Muscle of leg (tissue), 11 donors: Measurements from ENCODE around the gene FKRP. TPM values are rescaled to one million over a fixed set of nuclear protein-coding genes. Genes with fewer than 3 reads are reported as not detected.

Experiments
- DNase-seq: peaks from one replicate; pipeline ENCODE4 v3.0.0; 2013
- H3K27ac ChIP-seq: one replicate; pipeline ENCODE4 v1.5.1; 2013; ENCODE audit warnings: mild to moderate bottlenecking, low read length, control low read depth
- H3K27me3 ChIP-seq: one replicate; pipeline ENCODE4 v1.6.1; 2013; ENCODE audit warnings: low read length; ENCODE audit not compliant: control insufficient read depth, insufficient read depth
- H3K36me3 ChIP-seq: one replicate; pipeline ENCODE4 v1.6.1; 2013; ENCODE audit warnings: low read length; ENCODE audit not compliant: control insufficient read depth, insufficient read depth
- H3K4me1 ChIP-seq: one replicate; pipeline ENCODE4 v1.6.1; 2013; ENCODE audit warnings: low read length; ENCODE audit not compliant: control insufficient read depth, insufficient read depth
- H3K4me3 ChIP-seq: one replicate; pipeline ENCODE4 v1.5.1; 2013; ENCODE audit warnings: low read length, control low read depth
- H3K9me3 ChIP-seq: replicated peaks from 2 replicates; pipeline ENCODE4 v1.6.1; 2013; ENCODE audit warnings: low read depth, low read length; ENCODE audit not compliant: control insufficient read depth
- WGBS: methylation state at CpG from one replicate; pipeline ENCODE4 v1.1.5; 2013; ENCODE audit warnings: missing lambda C conversion rate; ENCODE audit not compliant: insufficient coverage; 5-methylcytosine and 5-hydroxymethylcytosine counted together
- polyA plus RNA-seq, 8 donors: library from polyadenylated mRNA; unstranded; fragments of 120-200 nt; gene quantifications; one replicate each; pipeline versions ENCODE4 v1.2.1 to v1.2.3, GENCODE V29; 2013; ENCODE audit warnings: inconsistent platforms in 1 of 8, low replicate concordance in 1 of 8; ENCODE audit not compliant: insufficient read length in 8 of 8, insufficient read depth in 1 of 8
- total RNA-seq: library from RNA; stranded (reverse); fragments of 120-200 nt; gene quantifications from one replicate; pipeline ENCODE4 v1.2.4, GENCODE V29; 2013

Gene FKRP
- total and polyA plus RNA-seq, 9 donors, result 14.3 to 22.7 (median 20.0) TPM

DNA sequence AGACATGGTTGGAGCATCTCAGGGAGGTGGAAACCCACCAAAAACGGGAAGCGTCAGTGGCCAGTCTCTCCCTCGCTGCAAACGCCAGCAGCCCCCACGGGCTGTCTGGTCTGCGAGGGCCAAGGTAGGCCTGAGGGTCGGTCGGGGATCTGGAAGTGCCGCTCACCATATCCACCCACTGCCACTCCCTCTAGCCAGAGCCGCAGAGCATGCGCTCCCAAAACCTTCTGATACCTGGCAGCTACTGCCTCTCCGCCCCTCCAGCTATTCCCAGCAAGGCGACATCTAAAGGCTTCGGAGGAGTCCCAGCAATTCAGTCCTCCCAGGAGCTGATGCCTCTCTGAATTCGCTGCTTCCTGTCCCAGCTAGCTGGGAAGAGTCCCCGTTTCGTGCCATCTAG is 4.4 kb upstream of the FKRP start:
- Histone ChIP-seq H3K4me3 (no peak overlapping the region), H3K4me1 (peaks cover 47% of the 10 kb centered on the region), H3K27me3 (no peaks in the 10 kb centered on the region), H3K9me3 (no peaks in the 10 kb centered on the region), H3K36me3 (peaks cover 40% of the 10 kb centered on the region), H3K27ac (no peak overlapping the region)
- DNase-seq, result no peak
- 61% methylated on average over 12 of the region's 17 CpGs for WGBS

DNA sequence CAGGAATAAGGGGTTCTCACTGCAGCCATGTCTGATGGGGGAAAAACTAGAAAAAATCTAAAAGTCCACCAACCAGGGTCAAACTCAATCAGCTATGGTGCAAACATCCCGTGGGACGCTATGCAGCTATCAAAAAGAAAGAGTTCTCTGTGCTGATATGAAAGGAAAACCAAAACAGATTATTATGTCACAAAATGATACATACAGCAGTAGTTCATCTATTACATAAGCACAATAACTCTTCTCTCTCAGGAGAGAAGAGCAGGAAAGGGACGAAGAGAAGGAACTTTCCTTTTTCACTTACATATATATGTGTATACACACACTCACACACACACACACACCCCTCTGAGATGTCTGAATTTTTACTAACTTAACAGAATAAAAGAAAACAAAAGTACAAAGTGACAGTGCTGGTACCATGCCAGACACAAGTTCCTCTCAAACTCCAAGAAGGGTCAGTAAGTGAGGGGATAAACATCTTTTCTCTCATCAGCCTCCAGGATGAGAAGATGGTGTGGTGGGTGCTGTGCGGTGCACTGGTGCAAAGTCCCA is 2.9 kb upstream of the FKRP start:
- no peaks in the 10 kb centered on the region for H3K9me3 ChIP-seq
- no peak overlapping the region for H3K4me3 ChIP-seq
- WGBS, result 71% methylated on average over 1 of the region's 4 CpGs
- H3K4me1 ChIP-seq, result peaks cover 43% of the 10 kb centered on the region
- H3K27ac ChIP-seq, result no peak overlapping the region
- H3K27me3 ChIP-seq, result no peaks in the 10 kb centered on the region
- peaks cover 30% of the 10 kb centered on the region for H3K36me3 ChIP-seq
- DNase-seq, result no peak

DNA sequence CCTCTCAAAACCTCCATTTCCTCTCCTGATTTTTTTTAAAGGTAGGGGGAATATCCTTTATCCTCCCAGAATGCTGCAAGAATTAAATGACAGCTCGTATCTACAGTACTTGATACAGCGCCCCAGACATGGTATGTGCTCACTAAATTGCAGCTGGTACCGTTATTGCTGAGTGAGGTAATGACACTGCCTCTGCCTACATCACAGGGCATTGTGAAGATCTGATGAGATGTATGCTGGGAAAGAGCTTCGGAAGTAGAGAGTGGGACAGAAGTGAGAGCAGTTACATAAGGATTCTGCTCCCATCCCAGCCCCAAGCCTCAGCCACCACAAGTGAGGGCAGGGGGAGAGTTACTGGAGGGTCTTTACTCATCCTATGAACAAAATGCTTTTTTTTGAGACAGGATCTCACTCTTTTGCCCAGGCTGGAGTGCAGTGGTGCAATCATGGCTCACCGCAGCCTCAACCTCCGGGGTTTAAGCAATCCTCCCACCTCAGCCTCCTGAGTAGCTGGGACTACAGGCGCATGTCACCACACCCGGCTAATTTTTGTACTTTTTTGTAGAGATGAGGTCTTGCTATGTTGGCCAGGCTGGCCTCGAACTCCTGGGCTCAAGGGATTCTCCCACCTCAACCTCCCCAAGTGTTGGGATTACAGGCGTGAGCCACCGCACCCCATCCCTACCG is 1.7 kb upstream of the FKRP start:
- H3K27me3 ChIP-seq, result no peaks in the 10 kb centered on the region
- no peak overlapping the region for H3K4me3 ChIP-seq
- peaks cover 35% of the 10 kb centered on the region for H3K4me1 ChIP-seq
- WGBS, result 74% methylated on average over 6 of the region's 12 CpGs
- no peak for DNase-seq
- no peaks in the 10 kb centered on the region for H3K9me3 ChIP-seq
- no peak overlapping the region for H3K27ac ChIP-seq
- H3K36me3 ChIP-seq, result peaks cover 30% of the 10 kb centered on the region

DNA sequence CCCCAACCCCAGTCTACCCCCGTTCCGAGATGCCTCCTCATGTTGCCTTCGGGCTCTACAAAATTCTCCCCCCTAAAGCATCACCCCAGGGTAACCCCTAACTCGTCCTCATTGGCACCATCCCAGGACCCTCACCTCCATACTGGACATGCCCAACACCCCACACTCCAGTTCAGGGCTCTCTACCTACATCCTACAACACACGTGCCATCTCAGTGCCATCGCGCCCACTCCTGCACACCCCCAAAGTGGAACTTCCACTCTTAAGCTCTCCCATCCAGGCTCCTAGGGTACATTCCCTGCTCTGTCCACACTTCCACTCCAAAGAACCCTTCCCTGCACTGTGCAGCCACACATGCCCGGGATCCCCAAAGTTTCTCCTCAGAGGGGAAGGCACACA is 827 bp upstream of the FKRP start:
- Histone ChIP-seq H3K4me3 (peak overlapping the region; percentile 94), H3K27me3 (no peaks in the 10 kb centered on the region), H3K4me1 (peaks cover 27% of the 10 kb centered on the region), H3K36me3 (peaks cover 36% of the 10 kb centered on the region), H3K27ac (no peak overlapping the region), H3K9me3 (no peaks in the 10 kb centered on the region)
- WGBS, result 25% methylated on average over 7 of the region's 8 CpGs
- no peak for DNase-seq

DNA sequence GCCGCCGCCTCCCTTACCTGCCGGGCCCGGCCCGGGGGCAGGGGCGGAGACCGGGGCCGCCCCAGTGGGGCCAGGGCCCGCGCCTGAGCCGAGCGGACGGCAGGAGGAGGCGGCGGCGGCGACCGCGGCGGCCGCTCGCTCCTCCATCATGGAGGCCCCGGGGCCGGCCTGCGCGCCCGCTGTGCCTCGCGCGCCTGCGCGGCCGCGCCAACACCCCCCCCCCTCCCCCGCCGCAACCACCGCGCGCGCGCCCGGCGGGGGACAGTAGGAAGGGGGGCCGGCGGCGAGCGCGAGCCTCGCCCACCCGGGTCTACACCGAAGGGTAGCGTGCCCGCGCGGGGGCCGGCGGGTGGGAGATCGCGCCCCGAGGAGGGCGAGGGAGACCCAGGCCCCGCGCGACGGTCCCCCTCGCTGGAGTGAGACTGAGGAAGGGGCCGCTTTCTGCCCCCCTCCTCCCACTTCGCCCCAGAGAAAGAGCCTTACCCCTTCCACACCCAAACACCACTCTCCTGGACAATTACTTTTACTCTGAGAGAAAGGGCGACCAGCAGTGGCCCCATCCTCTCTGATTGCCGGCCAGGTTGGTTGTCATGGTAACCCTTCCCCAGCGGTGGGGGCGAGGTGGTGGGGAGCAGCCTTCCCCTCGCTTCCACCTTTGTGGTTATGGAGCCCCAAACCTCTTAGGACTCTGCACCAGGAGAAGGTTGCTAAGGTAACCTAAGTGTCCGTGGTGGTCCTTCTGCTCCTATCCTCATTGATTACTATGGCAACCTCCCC is 612 bp downstream of the FKRP start, which contains the start of gene STRN4:
Gene STRN4, minus strand, starts transcription at position 170 of the 777 bp plus-strand sequence. Its CDS starts 20 bp downstream, at position 150.
- Histone ChIP-seq H3K4me1 (peaks cover 25% of the 10 kb centered on the region), H3K9me3 (no peaks in the 10 kb centered on the region), H3K27ac (peak within 1 kb of the TSS; percentile 65), H3K4me3 (peak within 1 kb of the TSS; percentile 94), H3K27me3 (no peaks in the 10 kb centered on the region), H3K36me3 (peaks cover 38% of the 10 kb centered on the region)
- peak; percentile 76 for DNase-seq
- 0% methylated on average over 41 of the region's 74 CpGs for WGBS

DNA sequence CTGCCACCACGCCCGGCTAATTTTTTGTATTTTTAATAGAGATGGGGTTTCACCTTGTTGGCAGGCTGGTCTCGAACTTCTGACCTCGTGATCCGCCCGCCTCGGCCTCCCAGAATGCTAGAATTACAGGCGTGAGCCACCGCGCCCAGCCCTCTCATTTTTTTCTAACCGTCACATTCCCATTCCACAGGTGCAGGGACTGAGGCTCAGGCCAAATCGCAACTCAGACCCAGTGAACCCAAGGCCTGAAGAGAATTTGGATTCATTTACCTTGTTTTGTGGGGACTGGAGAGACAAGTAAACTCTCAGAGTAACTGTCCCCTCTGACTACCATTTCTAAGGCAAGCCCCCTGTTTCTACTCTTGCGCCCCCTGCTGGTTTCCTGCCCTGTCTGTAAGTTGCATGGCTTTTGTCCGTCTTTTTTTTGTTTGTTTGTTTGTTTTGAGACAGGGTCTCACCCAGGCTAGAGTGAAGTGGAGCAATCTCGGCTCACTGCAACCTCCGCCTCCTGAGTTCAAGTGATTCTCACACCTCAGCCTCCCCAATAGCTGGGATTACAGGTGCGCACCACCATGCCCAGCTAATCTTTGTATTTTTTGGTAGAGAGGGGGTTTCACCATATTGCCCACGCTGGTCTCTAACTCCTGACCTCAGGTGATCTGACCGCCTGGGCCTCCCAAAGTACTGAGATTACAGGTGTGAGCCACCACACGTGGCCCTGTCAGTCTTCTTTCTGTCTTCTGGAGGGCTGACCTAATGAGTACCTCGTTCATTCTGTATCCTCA is 2.7 kb downstream of the FKRP start:
- H3K4me1 ChIP-seq, result peaks cover 19% of the 10 kb centered on the region
- no peak overlapping the region for H3K27ac ChIP-seq

DNA sequence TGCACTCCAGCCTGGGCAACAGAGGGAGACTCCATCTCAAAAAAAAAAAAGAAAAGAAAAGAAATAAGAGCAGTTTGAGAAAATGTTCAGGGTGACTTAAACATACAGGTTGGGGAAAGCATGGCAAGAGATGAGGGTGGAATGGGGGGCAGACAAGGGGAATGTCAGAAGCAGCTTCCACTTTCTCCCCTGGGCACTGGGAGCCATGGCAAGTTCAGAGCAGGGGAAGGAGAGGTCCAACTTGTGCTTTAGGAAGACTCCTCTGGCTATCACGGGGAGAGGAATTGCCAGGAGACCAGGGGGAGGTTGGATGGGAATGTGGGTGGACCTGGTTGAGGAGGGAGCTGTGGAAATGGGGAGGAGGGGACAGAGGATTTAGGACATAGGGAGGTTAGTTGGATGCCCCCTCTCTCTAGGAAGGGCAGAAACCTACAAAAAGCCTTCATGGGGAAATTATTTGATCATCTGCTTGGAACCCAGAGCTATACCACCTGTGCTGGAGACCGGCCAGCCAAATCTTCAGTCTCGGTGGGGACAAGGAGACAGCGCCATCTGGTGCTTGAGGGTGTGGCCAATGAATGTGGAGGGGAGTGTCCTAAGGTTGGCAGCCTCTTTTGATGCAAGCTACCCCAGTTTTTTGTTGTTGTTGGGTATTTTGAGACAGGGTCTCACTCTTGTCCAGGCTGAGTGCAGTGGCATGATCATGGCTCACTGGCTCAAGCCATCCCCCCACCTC is 7.7 kb downstream of the FKRP start:
- Histone ChIP-seq H3K4me1 (peaks cover 10% of the 10 kb centered on the region), H3K27ac (no peak overlapping the region), H3K4me3 (no peak overlapping the region), H3K9me3 (no peaks in the 10 kb centered on the region), H3K27me3 (no peaks in the 10 kb centered on the region), H3K36me3 (peaks cover 54% of the 10 kb centered on the region)
- WGBS, result 5% methylated on average over 3 of the region's 4 CpGs
- peak; percentile 54 for DNase-seq

More for the DNA sequence above, 2.7 kb downstream of the FKRP start:
- 92% methylated on average over 2 of the region's 21 CpGs for WGBS
- Histone ChIP-seq H3K27me3 (no peaks in the 10 kb centered on the region), H3K36me3 (peaks cover 41% of the 10 kb centered on the region), H3K4me3 (no peak overlapping the region), H3K9me3 (no peaks in the 10 kb centered on the region)
- peak; percentile 52 for DNase-seq

DNA sequence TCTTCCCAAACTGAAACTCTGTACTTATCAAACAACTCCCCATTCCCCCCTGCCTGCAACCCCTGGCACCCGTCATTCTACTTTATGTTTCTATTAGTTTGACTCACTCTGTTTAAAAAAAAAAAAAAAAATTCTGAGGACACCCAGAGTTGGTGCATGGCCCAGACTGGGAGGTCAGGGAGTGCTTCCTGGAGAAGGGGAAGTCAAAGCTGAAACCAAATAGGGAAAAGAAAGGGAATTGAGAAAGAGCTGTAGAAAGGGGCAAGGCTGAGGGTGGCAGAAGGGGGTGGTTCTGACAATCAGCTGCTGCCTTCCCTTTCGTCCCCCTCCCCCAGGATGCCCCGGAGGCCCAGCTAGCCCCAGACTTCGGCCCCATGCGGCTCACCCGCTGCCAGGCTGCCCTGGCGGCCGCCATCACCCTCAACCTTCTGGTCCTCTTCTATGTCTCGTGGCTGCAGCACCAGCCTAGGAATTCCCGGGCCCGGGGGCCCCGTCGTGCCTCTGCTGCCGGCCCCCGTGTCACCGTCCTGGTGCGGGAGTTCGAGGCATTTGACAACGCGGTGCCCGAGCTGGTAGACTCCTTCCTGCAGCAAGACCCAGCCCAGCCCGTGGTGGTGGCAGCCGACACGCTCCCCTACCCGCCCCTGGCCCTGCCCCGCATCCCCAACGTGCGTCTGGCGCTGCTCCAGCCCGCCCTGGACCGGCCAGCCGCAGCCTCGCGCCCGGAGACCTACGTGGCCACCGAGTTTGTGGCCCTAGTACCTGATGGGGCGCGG is 9.4 kb downstream of the FKRP start:
- 74% methylated on average over 38 of the region's 39 CpGs for WGBS
- H3K36me3 ChIP-seq, result peaks cover 41% of the 10 kb centered on the region

More for the DNA sequence above, 9.4 kb downstream of the FKRP start:
- Histone ChIP-seq H3K27ac (no peak overlapping the region), H3K4me3 (no peak overlapping the region), H3K27me3 (no peaks in the 10 kb centered on the region), H3K4me1 (peaks cover 14% of the 10 kb centered on the region), H3K9me3 (no peaks in the 10 kb centered on the region)
- peak; percentile 29 for DNase-seq
